H9 (cell line): ENCODE measurements around the gene LYST. TPM values are rescaled to one million over a fixed set of nuclear protein-coding genes. Genes with fewer than 3 reads are reported as not detected.

Source experiments
- DNase-seq: peaks from one replicate; pipeline ENCODE4 v3.0.0-alpha.2; 2017
- H2AFZ ChIP-seq: one replicate; pipeline ENCODE4 v1.6.1; 2013; ENCODE audit warnings: mild to moderate bottlenecking, low read length, control low read depth, moderate library complexity
- H2AK5ac ChIP-seq: 2 replicates; pipeline ENCODE4 v1.6.1; 2013; ENCODE audit warnings: low read length, control low read depth, mixed read lengths; ENCODE audit not compliant: insufficient read length
- H2BK120ac ChIP-seq: one replicate; pipeline ENCODE4 v1.6.1; 2013; ENCODE audit warnings: low read depth, mild to moderate bottlenecking, low read length, control low read depth, inconsistent platforms; ENCODE audit not compliant: poor library complexity, severe bottlenecking
- H2BK12ac ChIP-seq: 2 replicates; pipeline ENCODE4 v1.6.1; 2013; ENCODE audit warnings: low read length, control low read depth, mixed read lengths, low read depth; ENCODE audit not compliant: insufficient read length
- H2BK15ac ChIP-seq: 2 replicates; pipeline ENCODE4 v1.6.1; 2013; ENCODE audit warnings: low read depth, low read length, control low read depth
- H2BK20ac ChIP-seq: one replicate; pipeline ENCODE4 v1.6.1; 2013; ENCODE audit warnings: low read depth, mild to moderate bottlenecking, low read length, control low read depth, inconsistent platforms; ENCODE audit not compliant: poor library complexity, severe bottlenecking
- H2BK5ac ChIP-seq: 2 replicates; pipeline ENCODE4 v1.6.1; 2013; ENCODE audit warnings: low read length, control low read depth, mixed read lengths; ENCODE audit not compliant: insufficient read length
- H3K14ac ChIP-seq: 2 replicates; pipeline ENCODE4 v1.6.1; 2013; ENCODE audit warnings: low read length, control low read depth; ENCODE audit not compliant: insufficient read depth
- H3K18ac ChIP-seq: 2 replicates; pipeline ENCODE4 v1.6.1; 2013; ENCODE audit warnings: low read depth, mild to moderate bottlenecking, mixed read lengths, low read length, control low read depth; ENCODE audit not compliant: insufficient read length
- H3K23ac ChIP-seq: 2 replicates; pipeline ENCODE4 v1.6.1; 2013; ENCODE audit warnings: low read length, control low read depth, mixed read lengths, low read depth; ENCODE audit not compliant: insufficient read length
- H3K23me2 ChIP-seq: 2 replicates; pipeline ENCODE4 v1.6.1; 2013; ENCODE audit warnings: low read depth, mild to moderate bottlenecking, mixed read lengths, low read length, control low read depth; ENCODE audit not compliant: insufficient read length, poor library complexity, severe bottlenecking
- H3K27ac ChIP-seq: 2 replicates; pipeline ENCODE4 v1.5.1; 2013; ENCODE audit warnings: low read length, control low read depth, mixed read lengths, low read depth; ENCODE audit not compliant: insufficient read length
- H3K27me3 ChIP-seq: 2 replicates; pipeline ENCODE4 v1.6.1; 2013; ENCODE audit warnings: low read length, control low read depth, inconsistent platforms; ENCODE audit not compliant: insufficient read depth
- H3K4ac ChIP-seq: 2 replicates; pipeline ENCODE4 v1.6.1; 2013; ENCODE audit warnings: low read depth, mild to moderate bottlenecking, control low read depth, inconsistent platforms, low read length, moderate library complexity
- H3K4me1 ChIP-seq: 2 replicates; pipeline ENCODE4 v1.6.1; 2013; ENCODE audit warnings: low read length, control low read depth, inconsistent platforms; ENCODE audit not compliant: insufficient read depth
- H3K4me2 ChIP-seq: 2 replicates; pipeline ENCODE4 v1.6.1; 2013; ENCODE audit warnings: low read length, control low read depth, mixed read lengths; ENCODE audit not compliant: insufficient read length, insufficient read depth
- H3K56ac ChIP-seq: 2 replicates; pipeline ENCODE4 v1.6.1; 2013; ENCODE audit warnings: low read depth, mild to moderate bottlenecking, mixed read lengths, low read length, control low read depth; ENCODE audit not compliant: insufficient read length
- H3K79me1 ChIP-seq: 2 replicates; pipeline ENCODE4 v1.6.1; 2013; ENCODE audit warnings: low read depth, mild to moderate bottlenecking, moderate library complexity, low read length, control low read depth, inconsistent platforms; ENCODE audit not compliant: insufficient read depth, poor library complexity, severe bottlenecking
- H3K79me2 ChIP-seq: 2 replicates; pipeline ENCODE4 v1.6.1; 2013; ENCODE audit warnings: low read length, control low read depth, inconsistent platforms; ENCODE audit not compliant: insufficient read depth
- H3K9ac ChIP-seq: 2 replicates; pipeline ENCODE4 v1.6.1; 2013; ENCODE audit warnings: low read length, control low read depth, mixed read lengths; ENCODE audit not compliant: insufficient read length; ENCODE audit errors: extremely low read depth
- H3K9me3 ChIP-seq: one replicate; pipeline ENCODE4 v1.6.1; 2013; ENCODE audit warnings: low read depth, low read length, inconsistent platforms; ENCODE audit not compliant: control insufficient read depth
- H3T11ph ChIP-seq: one replicate; pipeline ENCODE4 v1.6.1; 2013; ENCODE audit warnings: mild to moderate bottlenecking, low read length, control low read depth, inconsistent platforms
- H4K20me1 ChIP-seq: one replicate; pipeline ENCODE4 v1.6.1; 2013; ENCODE audit not compliant: control insufficient read depth, insufficient read length, insufficient read depth
- H4K5ac ChIP-seq: 2 replicates; pipeline ENCODE4 v1.6.1; 2013; ENCODE audit warnings: low read depth, mild to moderate bottlenecking, mixed read lengths, low read length, control low read depth; ENCODE audit not compliant: insufficient read length
- H4K8ac ChIP-seq: replicated peaks from 2 replicates; pipeline ENCODE4 v1.6.1; 2013; ENCODE audit warnings: low read length, control low read depth, mixed read lengths, low read depth; ENCODE audit not compliant: insufficient read length
- H4K91ac ChIP-seq: 2 replicates; pipeline ENCODE4 v1.6.1; 2013; ENCODE audit warnings: low read depth, mild to moderate bottlenecking, moderate library complexity, mixed read lengths, low read length, control low read depth; ENCODE audit not compliant: insufficient read length
- H3K27ac Mint-ChIP-seq, 3 experiments: 2 replicates in 2 of 3; 3 replicates in 1 of 3; pipeline ENCODE4 v1.8.0; 2020 to 2021; ENCODE audit warnings: mixed read lengths in 3 of 3, mild to moderate bottlenecking in 1 of 3, moderate library complexity in 1 of 3
- H3K27me3 Mint-ChIP-seq: 2 replicates; pipeline ENCODE4 v1.8.0; 2021; ENCODE audit warnings: low read depth, mild to moderate bottlenecking, moderate library complexity, mixed read lengths
- H3K36me3 Mint-ChIP-seq, 3 experiments: 2 replicates in 2 of 3; 3 replicates in 1 of 3; pipeline ENCODE4 v1.8.0; 2020 to 2021; ENCODE audit warnings: low read depth in 3 of 3, mixed read lengths in 3 of 3; ENCODE audit not compliant: insufficient read depth in 1 of 3
- H3K4me1 Mint-ChIP-seq, 2 experiments: 2 replicates each; pipeline ENCODE4 v1.8.0; 2020; ENCODE audit warnings: mixed read lengths in 2 of 2
- H3K4me3 Mint-ChIP-seq, 2 experiments: 2 replicates in 1 of 2; 3 replicates in 1 of 2; pipeline ENCODE4 v1.8.0; 2020 to 2021; ENCODE audit warnings: mild to moderate bottlenecking in 2 of 2, mixed read lengths in 2 of 2, moderate library complexity in 1 of 2
- H3K9me3 Mint-ChIP-seq, 2 experiments: 2 replicates in 1 of 2; 3 replicates in 1 of 2; pipeline ENCODE4 v1.8.0; 2020; ENCODE audit warnings: mild to moderate bottlenecking in 2 of 2, mixed read lengths in 2 of 2, moderate library complexity in 1 of 2
- CTCF ChIP-seq: fragments of 200-600 bp; sonication (generic); conservative IDR thresholded peaks from 3 replicates; pipeline ENCODE4 v1.8.0; 2021; ENCODE audit warnings: antibody characterized with exemption, mild to moderate bottlenecking
- WGBS: extraction: QIAGEN DNeasy Blood & Tissue Kit; methylation state at CpG from one replicate; pipeline ENCODE4 v1.1.7; 2013; ENCODE audit warnings: missing lambda C conversion rate, low lambda C conversion rate, mixed read lengths; ENCODE audit not compliant: insufficient read length; ENCODE audit errors: extremely low coverage; 5-methylcytosine and 5-hydroxymethylcytosine counted together
- total RNA-seq: library from RNA; stranded (reverse); gene quantifications from 2 replicates; pipeline ENCODE4 v1.2.1, GENCODE V29; 2021

The LYST gene
- total RNA-seq, 1 experiment from 2014 or later = 0.13 TPM

GRCh38 chr1:235767795-235768194 lies 98.9 kb downstream of the LYST start:
- Histone ChIP-seq H2BK20ac (no peak overlapping the region), H3T11ph (no peak overlapping the region), H2BK12ac (no peak overlapping the region), H3K18ac (no peak overlapping the region), H3K4ac (no peak overlapping the region), H2BK5ac (no peak overlapping the region), H2AK5ac (no peak overlapping the region), H3K9ac (no peak overlapping the region), H3K56ac (no peak overlapping the region), H2BK120ac (no peak overlapping the region), H3K14ac (no peak overlapping the region), H2BK15ac (no peak overlapping the region), H3K4me1 (no peaks in the 10 kb centered on the region), H3K79me2 (no peaks in the 10 kb centered on the region), H4K91ac (no peak overlapping the region), H3K23ac (no peak overlapping the region), H3K4me2 (no peak overlapping the region), H3K9me3 (no peaks in the 10 kb centered on the region), H3K27me3 (no peaks in the 10 kb centered on the region), H4K8ac (no peak overlapping the region), H2AFZ (no peak overlapping the region), H3K23me2 (no peaks in the 10 kb centered on the region), H3K79me1 (no peaks in the 10 kb centered on the region), H4K5ac (no peak overlapping the region), H3K27ac (no peak overlapping the region), H4K20me1 (no peaks in the 10 kb centered on the region)
- Mint-ChIP-seq H3K4me3 (no peak overlapping the region), H3K4me1 (no peaks in the 10 kb centered on the region), H3K27ac (no peak overlapping the region), H3K36me3 (no peaks in the 10 kb centered on the region), H3K9me3 (no peaks in the 10 kb centered on the region), H3K27me3 (peaks cover 2% of the 10 kb centered on the region; the same call in 1 of the 2 replicates)
- no peak for TF ChIP-seq CTCF
- DNase-seq = no peak
- WGBS = no CpG with 5 or more reads among the region's 2 CpGs
